ENCODE data around the gene LRRN2.

Gene LRRN2

GRCh38 chr1:204662530-204662929 is 23.0 kb downstream of the LRRN2 start:
- DNase-seq (ENCODE audit: low read depth), result no peak

- peak; percentile 89 for DNase-seq (ENCODE audit: low read depth)
These were observed 25.0 kb downstream of the LRRN2 start for GRCh38 chr1:204660509-204660908.

- DNase-seq (ENCODE audit: low read depth), result peak; percentile 35
These were observed 26.5 kb downstream of the LRRN2 start for GRCh38 chr1:204659056-204659455.

GRCh38 chr1:204658295-204658694 is 27.2 kb downstream of the LRRN2 start:
- no peak for DNase-seq (ENCODE audit: low read depth)

GRCh38 chr1:204653590-204654340 is 31.8 kb downstream of the LRRN2 start:
- no peak for DNase-seq (ENCODE audit: low read depth)

- DNase-seq (ENCODE audit: low read depth), result no peak
These were observed 33.0 kb downstream of the LRRN2 start for GRCh38 chr1:204652497-204652896.

GRCh38 chr1:204651843-204652421 is 33.6 kb downstream of the LRRN2 start:
- no peak for DNase-seq (ENCODE audit: low read depth)

GRCh38 chr1:204650911-204651570 is 34.5 kb downstream of the LRRN2 start:
- DNase-seq (ENCODE audit: low read depth), result peak; percentile 16

- DNase-seq (ENCODE audit: low read depth), result no peak
These were observed 35.6 kb downstream of the LRRN2 start for GRCh38 chr1:204649721-204650521.

- DNase-seq (ENCODE audit: low read depth), result no peak
These were observed 37.0 kb downstream of the LRRN2 start for GRCh38 chr1:204648576-204648975.

- no peak for DNase-seq (ENCODE audit: low read depth)
These were observed 37.8 kb downstream of the LRRN2 start for GRCh38 chr1:204647805-204648153.

GRCh38 chr1:204647114-204647804 is 38.3 kb downstream of the LRRN2 start:
- peak; percentile 83 for DNase-seq (ENCODE audit: low read depth)

- no peak for DNase-seq (ENCODE audit: low read depth)
These were observed 39.9 kb downstream of the LRRN2 start for GRCh38 chr1:204645666-204646065.

GRCh38 chr1:204645251-204645650 is 40.3 kb downstream of the LRRN2 start:
- no peak for DNase-seq (ENCODE audit: low read depth)

- DNase-seq (ENCODE audit: low read depth), result no peak
These were observed 42.0 kb downstream of the LRRN2 start for GRCh38 chr1:204643503-204643902.

GRCh38 chr1:204641936-204642335 is 43.6 kb downstream of the LRRN2 start:
- DNase-seq (ENCODE audit: low read depth), result no peak

- no peak for DNase-seq (ENCODE audit: low read depth)
These were observed 44.1 kb downstream of the LRRN2 start for GRCh38 chr1:204641455-204641854.

- DNase-seq (ENCODE audit: low read depth), result no peak
These were observed 45.0 kb downstream of the LRRN2 start for GRCh38 chr1:204640578-204640977.

- DNase-seq (ENCODE audit: low read depth), result no peak
These were observed 51.2 kb downstream of the LRRN2 start for GRCh38 chr1:204634260-204634910.

- no peak for DNase-seq (ENCODE audit: low read depth)
These were observed 51.9 kb downstream of the LRRN2 start for GRCh38 chr1:204633665-204634064.

- peak; percentile 6 for DNase-seq (ENCODE audit: low read depth)
These were observed 55.2 kb downstream of the LRRN2 start for GRCh38 chr1:204630132-204630905.
